Right lobe of liver (tissue), 4 donors: ENCODE measurements around the gene ZNF567.

ENCODE experiments used
- CTCF ChIP-seq, 4 donors: fragments of 200-600 bp in 3 of 4; fragments of 450-650 bp in 1 of 4; IDR thresholded peaks; one replicate each; pipeline versions ENCODE4 v1.5.1 to v1.8.0; 2016 to 2022; ENCODE audit warnings: antibody characterized with exemption in 4 of 4, mild to moderate bottlenecking in 2 of 4
- POLR2A ChIP-seq: fragments of 450-650 bp; IDR thresholded peaks from one replicate; pipeline ENCODE4 v1.6.1; 2017; ENCODE audit warnings: antibody characterized with exemption, mild to moderate bottlenecking
- donor health status: DM: no; HTN: no; CAD: no.
- donor health status: DM: no; HTN: no; CAD: no.
- donor health status: DM: no; HTN: yes; CAD: no.

- TF ChIP-seq POLR2A: no peak
- no peak for TF ChIP-seq CTCF (IDR thresholded peaks at IDR 0.05)
Observed at GRCh38 chr19:36707134-36707533, 19.7 kb downstream of the ZNF567 start.
